Heart left ventricle (tissue), 13 donors: Measurements from ENCODE around the gene TNFAIP3.

Source experiments
- CTCF ChIP-seq, 12 donors: fragments of 200-600 bp; sonication (generic) in 4 of 12; IDR thresholded peaks; one replicate each; pipeline versions ENCODE4 v1.5.0 to v1.8.0; 2018 to 2022; ENCODE audit warnings: antibody characterized with exemption in 12 of 12, mild to moderate bottlenecking in 5 of 12
- POLR2A ChIP-seq, 2 donors: fragments of 450-650 bp; IDR thresholded peaks; one replicate each; pipeline ENCODE4 v1.6.1; 2017; ENCODE audit warnings: antibody characterized with exemption in 2 of 2, mild to moderate bottlenecking in 2 of 2, moderate library complexity in 2 of 2
- donor health status: ischemic (EF 13 %, LVEDD 7.1; RV severe dilation, severe dysfunction).
- donor health status: DM: no; HTN: yes; CAD: no.
- donor health status: DM: no; HTN: no; CAD: no.
- donor health status: ischemic (EF 25% LVEDD 6.9; RV normal size, moderate dysfunction).
- donor health status: ischemic (EF 25% LVEDD 5.7; RV mildly dilated, moderate dysfunction).
- donor health status: ischemic (EF 35%, LVEDD 5.7; RV mildly dilated, moderate dysfunction).
- donor health status: nonischemic (EF 11% LVEDD 7.7; RV severe dilation, severe dysfunction).
- donor health status: DM: yes; HTN: yes; CAD: no.
- donor health status: PGD.
- donor health status: ischemic (EF 29% LVEDD 5.4; RV normal size, mild dysfunction).
- donor health status: nonischemic (EF 23%, LVEDD 6.1; RV moderate dilation, normal function).

DNA sequence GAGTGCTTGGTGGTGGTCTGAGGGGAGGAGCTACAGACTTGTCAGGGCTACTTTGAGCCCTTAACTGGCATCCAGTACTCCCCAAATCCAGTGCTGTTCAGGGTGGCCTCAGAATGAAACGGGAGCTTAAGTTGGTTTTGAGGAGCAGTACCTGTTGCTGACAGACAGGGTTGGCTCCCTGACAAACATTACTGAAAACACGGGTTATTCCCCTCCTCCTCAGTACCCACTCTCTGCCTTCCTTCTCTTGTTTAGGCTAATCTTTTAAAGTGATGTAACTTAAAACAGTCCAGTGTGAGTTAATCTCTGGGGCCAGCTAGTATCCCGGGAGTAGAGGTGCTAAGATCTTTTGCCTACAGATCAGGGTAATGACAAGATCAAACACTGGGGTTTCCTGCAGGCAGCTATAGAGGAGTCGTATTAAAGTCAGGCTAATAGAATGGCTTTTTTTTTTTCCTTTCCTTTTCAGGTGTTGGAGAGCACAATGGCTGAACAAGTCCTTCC is 3.7 kb downstream of the TNFAIP3 start:
- TF ChIP-seq CTCF (IDR thresholded peaks at IDR 0.05) (no peak), POLR2A (IDR thresholded peaks at IDR 0.05) (no peak)
